ENCODE results near the gene TSFM.

DNA sequence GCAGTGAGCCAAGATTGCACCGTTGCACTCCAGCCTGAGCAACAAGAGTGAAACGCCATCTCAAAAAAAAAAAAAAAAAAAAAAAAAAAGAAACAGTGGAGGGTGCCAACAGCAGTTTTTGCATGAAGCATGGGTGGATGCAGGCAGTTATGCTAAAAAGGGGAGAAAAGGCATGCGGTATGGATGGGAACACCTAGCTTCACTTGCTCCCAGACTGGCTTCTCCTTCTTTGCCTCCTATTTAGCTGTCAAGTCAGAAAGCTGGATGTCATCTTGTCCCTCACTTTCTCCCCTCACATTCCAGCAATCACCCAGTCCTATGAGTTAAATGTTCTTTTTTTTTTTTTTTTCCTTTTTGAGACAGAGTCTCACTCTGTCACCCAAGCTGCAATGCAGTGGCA is 7.5 kb upstream of the TSFM start:
- TF ChIP-seq, protein P1, sequence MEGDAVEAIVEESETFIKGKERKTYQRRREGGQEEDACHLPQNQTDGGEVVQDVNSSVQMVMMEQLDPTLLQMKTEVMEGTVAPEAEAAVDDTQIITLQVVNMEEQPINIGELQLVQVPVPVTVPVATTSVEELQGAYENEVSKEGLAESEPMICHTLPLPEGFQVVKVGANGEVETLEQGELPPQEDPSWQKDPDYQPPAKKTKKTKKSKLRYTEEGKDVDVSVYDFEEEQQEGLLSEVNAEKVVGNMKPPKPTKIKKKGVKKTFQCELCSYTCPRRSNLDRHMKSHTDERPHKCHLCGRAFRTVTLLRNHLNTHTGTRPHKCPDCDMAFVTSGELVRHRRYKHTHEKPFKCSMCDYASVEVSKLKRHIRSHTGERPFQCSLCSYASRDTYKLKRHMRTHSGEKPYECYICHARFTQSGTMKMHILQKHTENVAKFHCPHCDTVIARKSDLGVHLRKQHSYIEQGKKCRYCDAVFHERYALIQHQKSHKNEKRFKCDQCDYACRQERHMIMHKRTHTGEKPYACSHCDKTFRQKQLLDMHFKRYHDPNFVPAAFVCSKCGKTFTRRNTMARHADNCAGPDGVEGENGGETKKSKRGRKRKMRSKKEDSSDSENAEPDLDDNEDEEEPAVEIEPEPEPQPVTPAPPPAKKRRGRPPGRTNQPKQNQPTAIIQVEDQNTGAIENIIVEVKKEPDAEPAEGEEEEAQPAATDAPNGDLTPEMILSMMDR (conservative IDR thresholded peaks at IDR 0.05; ENCODE audit: low read length) = no peak
- TF ChIP-seq EZH2phosphoT487 (IDR thresholded peaks at IDR 0.05; ENCODE audit: borderline replicate concordance, low read depth, low read length) = no peak

All from OCI-LY7 (cell line).